HEK293T (cell line): ENCODE data around the gene SH3BP2.

Experiments
- ARNT ChIP-seq: fragments of 450-650 bp; IDR thresholded peaks from 2 replicates; pipeline ENCODE4 v1.6.1; 2017; ENCODE audit warnings: mild to moderate bottlenecking
- ELF4 ChIP-seq: fragments of 450-650 bp; IDR thresholded peaks from 2 replicates; pipeline ENCODE4 v1.6.1; 2017; ENCODE audit warnings: antibody characterized with exemption
- FOXA1 ChIP-seq: fragments of 450-650 bp; IDR thresholded peaks from 2 replicates; pipeline ENCODE4 v1.6.1; 2016; ENCODE audit warnings: mild to moderate bottlenecking
- FOXK2 ChIP-seq: fragments of 450-650 bp; IDR thresholded peaks from 2 replicates; pipeline ENCODE4 v1.6.1; 2016; ENCODE audit warnings: mild to moderate bottlenecking
- FOXM1 ChIP-seq: fragments of 450-650 bp; IDR thresholded peaks from 2 replicates; pipeline ENCODE4 v1.6.1; 2017; ENCODE audit warnings: mild to moderate bottlenecking, borderline replicate concordance
- HDGF ChIP-seq: fragments of 450-650 bp; IDR thresholded peaks from 2 replicates; pipeline ENCODE4 v1.6.1; 2017; ENCODE audit warnings: antibody characterized with exemption, borderline replicate concordance
- L3MBTL2 ChIP-seq: fragments of 450-650 bp; conservative IDR thresholded peaks from 2 replicates; pipeline ENCODE4 v1.6.1; 2016; ENCODE audit warnings: mild to moderate bottlenecking
- LEF1 ChIP-seq: fragments of 450-650 bp; IDR thresholded peaks from 2 replicates; pipeline ENCODE4 v1.6.1; 2017; ENCODE audit warnings: mild to moderate bottlenecking, borderline replicate concordance
- SP1 ChIP-seq: fragments of 450-650 bp; IDR thresholded peaks from 2 replicates; pipeline ENCODE4 v1.6.1; 2017
- SUZ12 ChIP-seq: fragments of 450-650 bp; IDR thresholded peaks from 2 replicates; pipeline ENCODE4 v1.6.1; 2016; ENCODE audit warnings: mild to moderate bottlenecking
- TARDBP ChIP-seq: fragments of 450-650 bp; IDR thresholded peaks from 2 replicates; pipeline ENCODE4 v1.6.1; 2016
- ZNF384 ChIP-seq: fragments of 450-650 bp; IDR thresholded peaks from 2 replicates; pipeline ENCODE4 v1.6.1; 2016
- TF ChIP-seq, protein P1 (sequence below): fragments of 450-650 bp; IDR thresholded peaks from 2 replicates; pipeline ENCODE4 v1.6.1; 2016

DNA sequence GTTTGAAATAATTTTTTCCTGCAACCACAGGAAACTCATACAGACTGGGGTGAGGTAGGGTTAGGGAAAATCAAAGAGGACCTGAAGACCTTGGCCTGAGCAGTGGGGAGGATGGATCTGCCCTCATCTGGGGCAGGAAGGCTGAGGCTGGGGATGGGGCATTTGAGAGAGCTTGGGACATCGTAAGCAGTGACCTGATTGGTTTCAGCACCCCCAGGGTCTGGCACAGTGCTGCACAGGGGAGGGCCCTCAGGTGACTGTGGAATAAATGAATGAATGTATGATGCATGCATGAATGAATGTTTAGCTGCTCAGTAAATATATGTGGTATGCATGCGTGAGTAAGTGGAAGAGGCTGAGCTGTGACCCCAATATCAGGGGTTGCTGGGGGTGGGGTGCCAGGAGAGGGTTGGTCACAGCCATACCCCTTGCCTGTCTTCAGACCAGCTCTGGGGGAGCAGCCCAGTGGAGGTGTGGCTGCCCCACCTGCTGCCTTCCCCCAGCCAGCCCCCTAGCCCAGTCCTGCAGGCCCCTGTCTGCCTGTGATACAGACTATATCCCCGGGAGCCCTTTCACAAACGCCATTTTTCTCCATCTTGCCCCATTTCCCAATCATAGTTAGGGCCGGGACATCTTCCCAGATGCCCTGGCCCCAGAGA, 25.7 kb upstream of the SH3BP2 start:
- TF ChIP-seq SP1 (no peak), LEF1 (no peak), ARNT (no peak), TARDBP (no peak), FOXK2 (no peak), SUZ12 (no peak), ELF4 (no peak), ZNF384 (no peak), FOXA1 (no peak), HDGF (no peak), FOXM1 (no peak), L3MBTL2 (no peak)
- TF ChIP-seq, protein P1, sequence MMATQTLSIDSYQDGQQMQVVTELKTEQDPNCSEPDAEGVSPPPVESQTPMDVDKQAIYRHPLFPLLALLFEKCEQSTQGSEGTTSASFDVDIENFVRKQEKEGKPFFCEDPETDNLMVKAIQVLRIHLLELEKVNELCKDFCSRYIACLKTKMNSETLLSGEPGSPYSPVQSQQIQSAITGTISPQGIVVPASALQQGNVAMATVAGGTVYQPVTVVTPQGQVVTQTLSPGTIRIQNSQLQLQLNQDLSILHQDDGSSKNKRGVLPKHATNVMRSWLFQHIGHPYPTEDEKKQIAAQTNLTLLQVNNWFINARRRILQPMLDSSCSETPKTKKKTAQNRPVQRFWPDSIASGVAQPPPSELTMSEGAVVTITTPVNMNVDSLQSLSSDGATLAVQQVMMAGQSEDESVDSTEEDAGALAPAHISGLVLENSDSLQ = no peak
